ENCODE data around the gene C1orf174.

- TF ChIP-seq CTCF (conservative IDR thresholded peaks at IDR 0.05; ENCODE audit: low read depth, low read length) (no peak), MAFK (IDR thresholded peaks at IDR 0.05; ENCODE audit: low read depth, low read length) (no peak), USF2 (IDR thresholded peaks at IDR 0.05; ENCODE audit: low read depth, low read length) (no peak), MAZ (IDR thresholded peaks at IDR 0.05; ENCODE audit: borderline replicate concordance, low read depth, low read length) (no peak), BHLHE40 (IDR thresholded peaks at IDR 0.05; ENCODE audit: low read depth, low read length) (no peak), RAD21 (IDR thresholded peaks at IDR 0.05; ENCODE audit: low read length) (no peak), SMC3 (IDR thresholded peaks at IDR 0.05; ENCODE audit: low read depth, low read length) (no peak), POLR2A (IDR thresholded peaks at IDR 0.05; ENCODE audit: low read depth, low read length) (no peak), RCOR1 (IDR thresholded peaks at IDR 0.05; ENCODE audit: insufficient replicate concordance, low read length) (no peak), CEBPB (IDR thresholded peaks at IDR 0.05; ENCODE audit: low read depth, low read length) (no peak), MXI1 (IDR thresholded peaks at IDR 0.05; ENCODE audit: borderline replicate concordance, low read depth, low read length) (no peak), CHD1 (IDR thresholded peaks at IDR 0.05; ENCODE audit: low read depth, low read length) (no peak)
- TF ChIP-seq, protein P1, sequence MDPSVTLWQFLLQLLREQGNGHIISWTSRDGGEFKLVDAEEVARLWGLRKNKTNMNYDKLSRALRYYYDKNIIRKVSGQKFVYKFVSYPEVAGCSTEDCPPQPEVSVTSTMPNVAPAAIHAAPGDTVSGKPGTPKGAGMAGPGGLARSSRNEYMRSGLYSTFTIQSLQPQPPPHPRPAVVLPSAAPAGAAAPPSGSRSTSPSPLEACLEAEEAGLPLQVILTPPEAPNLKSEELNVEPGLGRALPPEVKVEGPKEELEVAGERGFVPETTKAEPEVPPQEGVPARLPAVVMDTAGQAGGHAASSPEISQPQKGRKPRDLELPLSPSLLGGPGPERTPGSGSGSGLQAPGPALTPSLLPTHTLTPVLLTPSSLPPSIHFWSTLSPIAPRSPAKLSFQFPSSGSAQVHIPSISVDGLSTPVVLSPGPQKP (IDR thresholded peaks at IDR 0.05; ENCODE audit: borderline replicate concordance, low read depth, low read length) = no peak
These were observed 21.7 kb upstream of the C1orf174 start for GRCh38 chr1:3921765-3922164.

All from IMR-90 (cell line).